Dendritic cell treated with granulocyte-macrophage colony-stimulating factor and Interleukin-4, amounts not matched to agents 40 ng/mL and 50 ng/mL, for 4 days (primary cell): Measurements from ENCODE around the gene NOP9.
A peak's percentile ranks its signal among the peaks of the same experiment; 100 is the strongest.

ENCODE experiments used
- H3K27ac Mint-ChIP-seq: one replicate; pipeline ENCODE4 v1.8.0; 2022; ENCODE audit warnings: mild to moderate bottlenecking, mixed read lengths
- H3K27me3 Mint-ChIP-seq: one replicate; pipeline ENCODE4 v1.8.0; 2022; ENCODE audit warnings: mild to moderate bottlenecking, mixed read lengths
- H3K36me3 Mint-ChIP-seq: one replicate; pipeline ENCODE4 v1.8.0; 2022; ENCODE audit warnings: low read depth, mixed read lengths
- H3K4me1 Mint-ChIP-seq: one replicate; pipeline ENCODE4 v1.8.0; 2022; ENCODE audit warnings: low read depth, mixed read lengths
- H3K4me3 Mint-ChIP-seq: one replicate; pipeline ENCODE4 v1.8.0; 2022; ENCODE audit warnings: mild to moderate bottlenecking, moderate library complexity, mixed read lengths
- H3K9me3 Mint-ChIP-seq: one replicate; pipeline ENCODE4 v1.8.0; 2022; ENCODE audit warnings: mixed read lengths
- intact Hi-C: fragments of 100-400 bp; cut with micrococcal nuclease; formaldehyde crosslinking; loops from one replicate; pipeline ENCODE4 v1.15.0; 2022

The NOP9 gene

GRCh38 chr14:24299255-24300191 is at the start of gene NOP9, which contains the start of gene DHRS1:
Gene NOP9, plus strand, starts transcription at chr14:24299850. Its CDS starts 105 bp downstream, at chr14:24299955.
Gene DHRS1, minus strand, starts transcription at chr14:24299780. Its CDS starts 674 bp downstream, at chr14:24299106.
- Mint-ChIP-seq H3K4me1 (peaks cover 43% of the 10 kb centered on the region), H3K4me3 (peak within 1 kb of the TSS; percentile 88), H3K9me3 (no peaks in the 10 kb centered on the region), H3K36me3 (peaks cover 81% of the 10 kb centered on the region), H3K27ac (peak within 1 kb of the TSS; percentile 88), H3K27me3 (no peaks in the 10 kb centered on the region)
- intact Hi-C loops: no loop called here

- Mint-ChIP-seq H3K36me3 (peaks cover 47% of the 10 kb centered on the region), H3K27ac (peak overlapping the region; percentile 23), H3K4me1 (peaks cover 25% of the 10 kb centered on the region)
Observed at GRCh38 chr14:24250354-24250753, 49.3 kb upstream of the NOP9 start.

GRCh38 chr14:24251880-24252288 is 47.8 kb upstream of the NOP9 start:
- peaks cover 57% of the 10 kb centered on the region for H3K36me3 Mint-ChIP-seq
- no peaks in the 10 kb centered on the region for H3K9me3 Mint-ChIP-seq
- H3K27me3 Mint-ChIP-seq: no peaks in the 10 kb centered on the region
- H3K4me1 Mint-ChIP-seq: peaks cover 23% of the 10 kb centered on the region
- intact Hi-C loops: no loop called here
- no peak overlapping the region for H3K4me3 Mint-ChIP-seq
- no peak overlapping the region for H3K27ac Mint-ChIP-seq

More at GRCh38 chr14:24250354-24250753, 49.3 kb upstream of the NOP9 start:
- intact Hi-C loops: no loop called here
- H3K4me3 Mint-ChIP-seq: no peak overlapping the region
- no peaks in the 10 kb centered on the region for H3K9me3 Mint-ChIP-seq
- no peaks in the 10 kb centered on the region for H3K27me3 Mint-ChIP-seq

GRCh38 chr14:24252289-24253124 is 47.1 kb upstream of the NOP9 start:
- H3K36me3 Mint-ChIP-seq: peaks cover 62% of the 10 kb centered on the region
- intact Hi-C loops: no loop called here
- H3K4me3 Mint-ChIP-seq: no peak overlapping the region
- peaks cover 16% of the 10 kb centered on the region for H3K4me1 Mint-ChIP-seq
- no peak overlapping the region for H3K27ac Mint-ChIP-seq
- no peaks in the 10 kb centered on the region for H3K27me3 Mint-ChIP-seq
- no peaks in the 10 kb centered on the region for H3K9me3 Mint-ChIP-seq

- intact Hi-C loops: no loop called here
- Mint-ChIP-seq H3K36me3 (peaks cover 68% of the 10 kb centered on the region), H3K9me3 (no peaks in the 10 kb centered on the region), H3K27ac (no peak overlapping the region), H3K4me3 (no peak overlapping the region), H3K4me1 (peaks cover 15% of the 10 kb centered on the region), H3K27me3 (no peaks in the 10 kb centered on the region)
Observed at GRCh38 chr14:24253936-24254335, 45.7 kb upstream of the NOP9 start.

GRCh38 chr14:24254630-24255392 is 44.8 kb upstream of the NOP9 start:
- Mint-ChIP-seq H3K36me3 (peaks cover 68% of the 10 kb centered on the region), H3K9me3 (no peaks in the 10 kb centered on the region), H3K4me1 (peaks cover 15% of the 10 kb centered on the region), H3K4me3 (no peak overlapping the region), H3K27me3 (no peaks in the 10 kb centered on the region), H3K27ac (no peak overlapping the region)
- intact Hi-C loops: no loop called here

GRCh38 chr14:24255438-24255837 is 44.2 kb upstream of the NOP9 start:
- H3K27me3 Mint-ChIP-seq: no peaks in the 10 kb centered on the region
- H3K9me3 Mint-ChIP-seq: no peaks in the 10 kb centered on the region
- intact Hi-C loops: no loop called here
- peaks cover 70% of the 10 kb centered on the region for H3K36me3 Mint-ChIP-seq
- no peak overlapping the region for H3K4me3 Mint-ChIP-seq
- H3K27ac Mint-ChIP-seq: no peak overlapping the region
- H3K4me1 Mint-ChIP-seq: peaks cover 12% of the 10 kb centered on the region

- Mint-ChIP-seq H3K36me3 (peaks cover 68% of the 10 kb centered on the region), H3K27ac (no peak overlapping the region), H3K4me1 (peaks cover 5% of the 10 kb centered on the region), H3K9me3 (no peaks in the 10 kb centered on the region), H3K4me3 (no peak overlapping the region), H3K27me3 (no peaks in the 10 kb centered on the region)
- intact Hi-C loops: no loop called here
Observed at GRCh38 chr14:24255931-24256711, 43.5 kb upstream of the NOP9 start.

- no peaks in the 10 kb centered on the region for H3K9me3 Mint-ChIP-seq
- no peak overlapping the region for H3K4me3 Mint-ChIP-seq
- no peaks in the 10 kb centered on the region for H3K4me1 Mint-ChIP-seq
- intact Hi-C loops: no loop called here
- H3K36me3 Mint-ChIP-seq: peaks cover 71% of the 10 kb centered on the region
- H3K27me3 Mint-ChIP-seq: no peaks in the 10 kb centered on the region
- no peak overlapping the region for H3K27ac Mint-ChIP-seq
Observed at GRCh38 chr14:24256960-24257359, 42.7 kb upstream of the NOP9 start.

GRCh38 chr14:24258119-24258518 is 41.5 kb upstream of the NOP9 start:
- H3K27me3 Mint-ChIP-seq: no peaks in the 10 kb centered on the region
- peaks cover 78% of the 10 kb centered on the region for H3K36me3 Mint-ChIP-seq
- H3K4me3 Mint-ChIP-seq: no peak overlapping the region
- no peaks in the 10 kb centered on the region for H3K4me1 Mint-ChIP-seq
- H3K27ac Mint-ChIP-seq: no peak overlapping the region
- intact Hi-C loops: no loop called here
- H3K9me3 Mint-ChIP-seq: no peaks in the 10 kb centered on the region

- Mint-ChIP-seq H3K4me1 (no peaks in the 10 kb centered on the region), H3K9me3 (no peaks in the 10 kb centered on the region), H3K27ac (no peak overlapping the region), H3K27me3 (no peaks in the 10 kb centered on the region), H3K36me3 (peaks cover 76% of the 10 kb centered on the region), H3K4me3 (no peak overlapping the region)
- intact Hi-C loops: no loop called here
Observed at GRCh38 chr14:24258548-24259265, 40.9 kb upstream of the NOP9 start.

GRCh38 chr14:24259282-24260025 is 40.2 kb upstream of the NOP9 start:
- no peak overlapping the region for H3K4me3 Mint-ChIP-seq
- intact Hi-C loops: no loop called here
- no peaks in the 10 kb centered on the region for H3K27me3 Mint-ChIP-seq
- no peaks in the 10 kb centered on the region for H3K4me1 Mint-ChIP-seq
- H3K36me3 Mint-ChIP-seq: peaks cover 75% of the 10 kb centered on the region
- H3K9me3 Mint-ChIP-seq: no peaks in the 10 kb centered on the region
- H3K27ac Mint-ChIP-seq: no peak overlapping the region
